Endometrium (tissue), 2 donors: ENCODE measurements around the gene LIMS2.

ENCODE experiments used
- FAIRE-seq: peaks from 2 replicates; lab custom pipeline; 2012; peaks lifted over from hg19 to GRCh38; lab: Jason Lieb, UNC
- donor health status: control.
- donor health status: control.

LIMS2 gene

DNA sequence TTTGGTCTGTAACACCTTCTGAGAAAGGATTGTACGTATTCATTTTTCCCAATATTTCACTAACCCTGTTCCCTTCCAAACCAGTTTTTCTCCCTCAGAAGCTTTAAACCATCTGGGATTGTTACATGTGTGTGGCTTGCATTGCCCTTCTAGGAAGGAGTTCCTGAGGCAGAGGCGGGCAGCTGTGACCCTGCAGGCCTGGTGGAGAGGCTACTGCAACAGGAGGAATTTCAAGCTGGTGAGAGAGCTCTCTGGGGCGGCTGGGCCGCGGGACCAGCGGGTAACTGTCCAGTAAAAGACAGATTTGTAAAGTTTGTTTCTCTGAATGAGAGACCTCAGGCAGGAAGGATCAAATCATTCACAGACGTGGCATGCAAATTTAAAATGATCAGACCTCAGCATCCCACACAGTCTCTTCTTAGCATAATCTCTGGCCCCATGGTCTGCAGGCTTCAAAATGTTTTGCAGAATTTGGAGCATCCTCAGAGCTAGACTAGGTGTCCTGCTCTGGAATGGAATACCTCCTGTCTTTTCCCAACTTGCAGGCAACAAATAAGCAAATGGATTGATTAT is 69.6 kb downstream of the LIMS2 start:
- no peak for FAIRE-seq

DNA sequence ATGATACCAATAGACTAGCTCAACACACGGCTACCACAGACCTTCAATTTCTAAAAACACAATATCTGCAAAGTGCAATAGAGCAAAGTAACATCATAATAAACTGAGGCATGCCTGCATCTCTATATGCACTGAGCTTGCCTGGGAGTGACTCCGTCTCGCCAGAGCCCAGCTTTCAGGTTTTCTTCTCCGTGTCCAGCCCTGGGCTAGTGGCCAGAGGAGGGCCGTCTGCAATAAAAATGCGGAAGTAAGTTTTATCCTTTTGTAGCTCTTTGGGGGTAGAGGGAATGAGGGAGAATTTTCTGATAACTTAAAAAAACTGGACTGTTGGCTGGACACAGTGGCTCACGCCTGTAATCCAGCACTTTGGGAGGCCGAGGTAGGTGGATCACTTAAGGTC is 70.3 kb downstream of the LIMS2 start:
- no peak for FAIRE-seq

DNA sequence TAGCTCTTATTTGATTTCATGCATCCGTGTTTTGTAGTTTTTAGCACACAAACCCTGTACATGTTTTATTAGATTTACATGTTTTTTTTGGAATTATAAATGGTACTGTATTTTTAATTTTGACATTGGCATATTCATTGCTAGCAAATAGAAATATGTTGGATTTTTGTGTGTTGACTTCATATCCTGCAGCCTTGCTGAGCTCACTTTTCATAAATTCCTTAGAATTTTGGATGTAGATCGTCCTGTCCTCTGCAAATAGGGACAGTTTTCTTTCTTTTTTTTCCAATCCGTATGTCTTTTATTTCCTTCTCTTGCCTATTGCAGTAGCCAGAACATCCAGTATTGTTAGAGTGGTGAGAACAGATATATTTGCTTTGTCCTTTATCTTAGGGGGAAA is 76.1 kb downstream of the LIMS2 start:
- no peak for FAIRE-seq

DNA sequence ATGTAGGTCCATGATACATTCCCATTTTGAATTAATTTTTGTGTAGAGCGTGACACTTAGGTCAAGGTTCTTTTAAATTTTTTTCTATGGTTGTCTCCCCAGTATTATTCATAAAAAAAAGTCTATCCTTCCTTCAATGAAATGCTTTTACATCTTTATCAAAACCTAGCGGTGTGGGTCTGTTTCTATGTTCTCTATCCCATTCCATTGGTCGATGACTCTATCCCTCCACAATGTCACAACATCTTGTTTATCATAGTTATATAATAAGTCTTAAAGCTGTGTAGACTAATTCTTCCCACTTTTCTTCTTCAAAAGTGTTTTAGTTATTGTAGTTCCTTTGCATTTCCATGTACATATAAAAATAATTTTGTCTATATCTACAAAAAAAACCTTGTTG is 76.6 kb downstream of the LIMS2 start:
- FAIRE-seq = no peak

- no peak for FAIRE-seq
These were observed 77.3 kb downstream of the LIMS2 start for GRCh38 chr2:127597984-127598380.

DNA sequence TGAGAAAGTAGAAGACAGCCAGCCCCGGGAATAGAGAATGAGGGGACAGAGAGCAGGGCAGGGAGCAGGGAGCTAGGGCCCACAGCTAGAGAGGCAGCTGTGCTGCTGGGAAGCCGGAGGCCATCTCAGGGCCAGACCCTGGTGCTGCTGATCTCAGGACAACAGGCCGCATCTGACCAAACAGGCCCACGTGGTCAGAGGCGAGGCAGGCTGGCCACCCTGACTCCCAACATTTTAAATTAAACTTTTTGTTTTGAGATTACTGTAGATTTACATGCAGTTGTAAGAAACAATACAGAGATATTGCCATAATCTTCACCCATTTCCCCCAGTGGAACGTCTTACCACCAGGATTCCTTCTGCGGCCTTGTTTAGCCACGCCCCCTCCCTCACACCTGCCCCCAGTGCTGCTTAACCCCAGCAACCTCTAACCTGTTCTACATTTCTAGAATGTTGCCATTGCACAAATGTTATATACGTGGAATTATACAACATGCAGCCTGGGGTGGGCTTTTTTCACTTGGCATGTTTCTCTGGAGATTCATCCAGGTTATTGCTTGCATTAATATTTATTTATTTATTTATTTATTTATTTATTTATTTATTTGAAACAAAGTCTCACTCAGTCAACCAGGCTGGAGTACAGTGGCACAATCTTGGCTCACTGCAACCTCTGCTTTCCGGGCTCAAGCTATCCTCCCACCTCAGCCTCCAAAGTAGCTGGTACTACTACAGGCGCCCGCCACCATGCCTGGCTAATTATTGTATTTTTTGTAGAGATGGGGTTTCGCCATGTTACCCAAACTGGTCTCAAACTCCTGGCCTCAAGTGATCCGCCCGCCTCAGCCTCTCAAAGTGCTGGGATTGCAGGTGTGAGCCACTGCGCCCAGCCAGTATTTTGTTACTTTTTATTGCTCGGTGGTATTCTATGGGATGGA is 78.0 kb downstream of the LIMS2 start:
- no peak for FAIRE-seq

DNA sequence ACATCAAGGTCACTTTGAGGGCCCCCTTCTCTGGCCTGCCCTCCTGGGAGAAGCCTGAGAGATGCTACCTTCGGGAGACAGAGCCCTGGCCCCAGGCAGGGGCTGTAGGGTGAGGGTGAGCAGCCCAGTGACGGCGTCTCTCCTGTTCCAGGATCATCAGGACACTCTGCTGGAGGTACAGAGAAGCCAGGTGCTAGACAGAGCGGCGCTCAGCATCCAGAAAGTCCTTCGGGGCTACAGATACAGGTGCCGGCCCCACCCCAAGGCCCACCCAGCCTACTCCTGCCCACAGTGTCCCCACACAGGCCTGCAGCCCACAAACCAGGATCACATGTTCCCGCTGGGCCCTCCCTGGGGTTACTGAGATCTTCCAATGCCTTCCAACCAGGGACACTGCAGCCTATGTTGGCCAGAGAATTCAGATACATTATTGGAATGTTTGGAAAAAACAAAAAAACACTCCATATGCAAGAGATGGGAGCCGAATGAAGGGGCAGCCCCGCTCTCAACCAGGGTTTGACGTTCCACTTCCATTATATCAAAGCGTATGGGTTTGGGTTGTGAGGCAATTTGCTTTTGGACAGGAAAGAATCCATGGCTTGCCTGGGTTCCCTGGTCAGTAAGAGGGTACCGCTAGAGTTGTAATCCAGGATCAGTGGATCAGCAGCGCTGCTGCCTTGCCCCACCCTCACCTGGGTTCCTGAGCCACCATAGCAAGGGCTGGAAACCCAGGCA is 78.9 kb downstream of the LIMS2 start:
- no peak for FAIRE-seq

GRCh38 chr2:127594116-127594591 is 81.2 kb downstream of the LIMS2 start:
- FAIRE-seq = no peak

DNA sequence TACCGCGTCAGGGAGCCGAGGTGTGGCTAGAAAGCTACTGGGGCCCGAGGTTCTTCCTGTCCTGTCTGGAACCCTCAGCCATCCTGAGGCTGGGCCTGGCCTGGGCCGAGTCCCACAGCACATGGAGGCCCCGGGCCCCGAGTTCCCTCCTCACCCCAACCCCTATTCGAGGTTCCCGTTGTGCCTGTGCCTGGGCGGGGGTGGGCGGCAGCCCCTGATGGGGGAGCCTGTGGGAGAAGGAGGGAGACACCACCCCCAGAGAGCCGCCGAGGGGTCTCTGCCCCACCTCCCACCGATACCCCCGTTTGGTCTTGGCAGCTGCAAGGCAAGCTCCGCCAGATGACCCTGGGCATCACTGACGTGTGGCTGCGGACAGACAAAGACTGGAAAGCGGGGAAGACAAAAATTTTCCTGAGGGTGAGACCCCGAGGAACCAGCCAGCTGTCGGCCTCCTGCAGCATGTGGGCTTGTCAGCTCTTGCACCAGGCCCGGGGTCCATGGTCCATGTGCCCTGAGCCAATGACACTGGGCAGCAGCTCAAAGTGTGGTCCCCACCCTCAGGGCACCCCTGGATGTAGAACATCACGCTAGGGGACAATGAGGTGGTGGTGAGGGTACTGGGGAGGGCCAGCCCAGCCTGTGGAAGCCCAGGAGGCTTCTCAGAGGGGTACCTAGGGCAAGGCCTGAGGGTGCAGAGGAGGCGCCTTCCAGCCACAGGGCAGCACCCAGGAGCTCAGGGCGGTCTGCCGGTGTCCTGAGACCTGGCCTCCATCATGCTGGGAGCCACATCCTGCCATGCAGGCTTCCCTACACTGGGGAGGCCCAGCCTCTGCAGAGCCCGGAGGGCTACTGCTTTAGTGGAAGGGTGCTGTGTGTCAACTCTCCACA is 81.9 kb downstream of the LIMS2 start:
- no peak for FAIRE-seq

GRCh38 chr2:127592761-127593227 is 82.5 kb downstream of the LIMS2 start:
- no peak for FAIRE-seq

- no peak for FAIRE-seq
These were observed 84.0 kb downstream of the LIMS2 start for GRCh38 chr2:127591221-127591923.

DNA sequence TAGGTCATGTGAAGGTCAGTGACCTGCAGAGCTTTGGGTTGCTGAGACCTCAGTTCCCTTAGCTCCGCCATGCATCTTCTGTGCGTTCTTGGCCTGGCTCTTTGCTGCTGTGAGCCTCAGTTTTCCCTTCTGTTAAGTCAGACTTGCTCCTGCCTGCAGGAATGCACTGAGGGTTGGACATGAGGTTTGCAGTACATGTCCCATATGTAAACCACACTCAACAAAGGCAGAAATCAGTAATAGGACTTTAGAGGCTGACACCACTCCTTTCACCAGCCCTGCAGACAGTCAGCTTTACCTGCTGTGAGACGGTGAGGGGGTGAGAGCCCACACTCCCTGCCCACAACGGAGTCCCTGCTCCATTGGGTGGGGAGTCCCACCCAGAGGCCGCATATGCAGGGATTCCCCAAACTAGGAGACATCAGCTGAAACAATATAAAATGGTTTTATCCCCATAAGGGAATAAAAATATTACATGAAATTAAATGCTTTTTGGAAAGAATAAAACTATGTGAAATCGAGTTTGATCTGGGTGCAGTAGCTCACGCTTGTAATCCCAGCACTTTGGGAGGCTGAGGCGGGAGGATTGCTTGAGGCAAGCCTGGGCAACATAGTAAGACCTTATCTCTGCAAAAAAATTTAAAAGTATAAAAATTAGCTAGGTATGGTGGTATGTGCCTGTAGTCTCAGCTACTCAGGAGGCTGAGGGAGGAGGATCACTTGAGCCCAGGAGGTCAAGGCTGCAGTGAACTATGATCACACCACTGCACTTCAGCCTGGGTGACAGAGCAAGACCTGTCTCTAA is 84.7 kb downstream of the LIMS2 start:
- no peak for FAIRE-seq

DNA sequence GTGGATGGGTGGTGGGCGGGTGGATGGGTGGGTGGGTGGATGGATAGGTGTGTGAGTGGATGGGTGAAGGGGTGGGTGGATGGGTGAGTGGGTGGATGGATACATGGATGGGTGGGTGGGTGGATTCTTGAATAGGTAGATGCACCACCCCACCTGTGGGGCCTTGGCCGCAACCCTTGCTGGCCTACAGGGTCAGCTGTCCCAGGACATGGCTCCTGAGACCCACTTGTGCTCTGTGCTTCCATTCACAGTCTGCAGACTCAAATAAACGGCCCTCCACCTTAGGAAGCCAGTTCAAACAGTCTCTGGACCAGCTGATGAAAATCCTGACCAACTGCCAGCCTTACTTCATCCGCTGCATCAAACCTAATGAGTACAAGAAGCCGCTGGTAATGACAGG is 85.5 kb downstream of the LIMS2 start:
- FAIRE-seq = no peak

GRCh38 chr2:127589358-127589757 is 86.0 kb downstream of the LIMS2 start:
- FAIRE-seq = no peak
